NB4 (cell line): ENCODE results near the gene OPA3.

Experiments
- MYC ChIP-seq: IDR thresholded peaks from 2 replicates; pipeline ENCODE4 v1.6.1; 2011; ENCODE audit warnings: low read depth, low read length
- POLR2A ChIP-seq: IDR thresholded peaks from 2 replicates; pipeline ENCODE4 v1.6.1; 2011; ENCODE audit warnings: mild to moderate bottlenecking; ENCODE audit not compliant: insufficient read length; ENCODE audit errors: extremely low read depth
- TF ChIP-seq, protein P1 (sequence below): IDR thresholded peaks from one replicate; pipeline ENCODE4 v1.5.1; 2012; ENCODE audit warnings: low read depth, low read length
- TF ChIP-seq, protein P2 (sequence below): IDR thresholded peaks from 2 replicates; pipeline ENCODE4 v1.6.1; 2011; ENCODE audit warnings: low read depth, low read length

DNA sequence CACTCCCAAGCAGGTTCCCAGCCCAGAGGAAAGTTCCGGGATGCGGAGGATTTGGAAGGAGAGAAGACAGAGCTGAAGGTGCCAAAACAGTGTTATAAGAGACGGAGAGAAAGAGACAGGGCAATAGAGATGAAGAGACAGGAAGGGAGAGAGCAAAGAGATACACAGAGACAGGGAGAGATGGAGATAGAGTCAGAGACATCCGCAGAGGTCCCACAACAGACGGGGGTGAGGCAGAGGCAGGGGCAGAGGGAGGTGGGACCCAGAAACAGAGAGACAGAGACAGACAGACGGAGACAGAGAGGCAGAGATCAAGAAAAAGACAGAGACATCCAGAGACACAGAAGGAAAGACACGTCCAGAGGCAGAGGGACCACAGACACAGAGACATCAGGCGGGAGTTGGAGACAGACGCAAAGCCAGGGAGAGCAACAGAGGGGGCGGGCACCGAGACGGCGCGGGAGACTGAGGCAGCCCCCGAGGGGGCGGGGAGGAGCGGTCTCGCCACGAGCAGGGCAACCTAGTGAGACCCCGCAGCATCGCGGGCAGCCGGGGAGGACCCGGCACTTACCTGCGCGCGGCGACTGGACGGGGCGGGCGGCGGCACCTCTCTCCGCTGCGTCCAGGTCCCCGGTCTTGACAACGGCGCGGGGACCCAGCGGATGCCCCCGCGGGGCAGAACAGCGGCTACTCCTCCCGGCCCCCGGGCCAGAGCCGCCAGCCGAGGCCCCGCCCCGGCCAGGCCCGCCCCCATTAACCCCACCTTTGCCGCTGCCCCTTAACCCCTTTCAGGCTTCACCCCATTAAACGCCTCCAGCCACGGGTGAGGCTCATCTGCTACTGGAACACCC, 17.1 kb upstream of the OPA3 start, which contains the start of gene GPR4:
- TF ChIP-seq, protein P1, sequence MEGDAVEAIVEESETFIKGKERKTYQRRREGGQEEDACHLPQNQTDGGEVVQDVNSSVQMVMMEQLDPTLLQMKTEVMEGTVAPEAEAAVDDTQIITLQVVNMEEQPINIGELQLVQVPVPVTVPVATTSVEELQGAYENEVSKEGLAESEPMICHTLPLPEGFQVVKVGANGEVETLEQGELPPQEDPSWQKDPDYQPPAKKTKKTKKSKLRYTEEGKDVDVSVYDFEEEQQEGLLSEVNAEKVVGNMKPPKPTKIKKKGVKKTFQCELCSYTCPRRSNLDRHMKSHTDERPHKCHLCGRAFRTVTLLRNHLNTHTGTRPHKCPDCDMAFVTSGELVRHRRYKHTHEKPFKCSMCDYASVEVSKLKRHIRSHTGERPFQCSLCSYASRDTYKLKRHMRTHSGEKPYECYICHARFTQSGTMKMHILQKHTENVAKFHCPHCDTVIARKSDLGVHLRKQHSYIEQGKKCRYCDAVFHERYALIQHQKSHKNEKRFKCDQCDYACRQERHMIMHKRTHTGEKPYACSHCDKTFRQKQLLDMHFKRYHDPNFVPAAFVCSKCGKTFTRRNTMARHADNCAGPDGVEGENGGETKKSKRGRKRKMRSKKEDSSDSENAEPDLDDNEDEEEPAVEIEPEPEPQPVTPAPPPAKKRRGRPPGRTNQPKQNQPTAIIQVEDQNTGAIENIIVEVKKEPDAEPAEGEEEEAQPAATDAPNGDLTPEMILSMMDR = no peak
- no peak for TF ChIP-seq POLR2A
- TF ChIP-seq MYC = no peak
- TF ChIP-seq, protein P2, sequence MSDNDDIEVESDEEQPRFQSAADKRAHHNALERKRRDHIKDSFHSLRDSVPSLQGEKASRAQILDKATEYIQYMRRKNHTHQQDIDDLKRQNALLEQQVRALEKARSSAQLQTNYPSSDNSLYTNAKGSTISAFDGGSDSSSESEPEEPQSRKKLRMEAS = no peak
